ENCODE data around the gene CNOT1. TPM values are rescaled to one million over a fixed set of nuclear protein-coding genes. Genes with fewer than 3 reads are reported as not detected.

Gene CNOT1
- polyA plus RNA-seq, 1 experiment = 133 TPM

GRCh38 chr16:58515125-58515870, 114.3 kb downstream of the CNOT1 start, which contains the start of gene SETD6:
SETD6 (plus strand) TSS chr16:58515517; CDS start chr16:58515538, 21 bp downstream.
- DNase-seq (ENCODE audit: low read depth) = peak; percentile 41
- TF ChIP-seq CTCF (IDR thresholded peaks at IDR 0.05; ENCODE audit: insufficient read depth, low read depth, low read length) = peak; percentile 28
- no peaks in the 10 kb centered on the region for H3K27me3 ChIP-seq (ENCODE audit: control insufficient read depth, insufficient read depth, low read length)
- ChIA-PET POLR2A (interaction anchor here (0.6 kb wide), 2 partner anchors 134 to 699 kb away, joined by 3 to 7 read pairs; no protein-coding TSS in a partner anchor), CTCF (interaction anchor here (1.6 to 5.5 kb wide), 3 partner anchors 124 to 146 kb away, joined by 4 to 30 read pairs (median 8); no protein-coding TSS in a partner anchor)
- peaks cover 12% of the 10 kb centered on the region for H3K36me3 ChIP-seq (ENCODE audit: control insufficient read depth, insufficient read depth, low read length)
- H3K4me3 ChIP-seq (ENCODE audit: low read depth, low read length) = peak within 1 kb of the TSS; percentile 56

- CTCF ChIA-PET = interaction anchor here (0.9 to 5.5 kb wide), 6 partner anchors 8 to 242 kb away, joined by 3 to 30 read pairs (median 4); no protein-coding TSS in a partner anchor
- no peak for TF ChIP-seq CTCF (IDR thresholded peaks at IDR 0.05; ENCODE audit: insufficient read depth, low read depth, low read length)
- no peaks in the 10 kb centered on the region for H3K27me3 ChIP-seq (ENCODE audit: control insufficient read depth, insufficient read depth, low read length)
- H3K4me3 ChIP-seq (ENCODE audit: low read depth, low read length) = no peak overlapping the region
- DNase-seq (ENCODE audit: low read depth) = no peak
- POLR2A ChIA-PET = no interaction called here
- H3K36me3 ChIP-seq (ENCODE audit: control insufficient read depth, insufficient read depth, low read length) = peaks cover 5% of the 10 kb centered on the region; the same call in 1 of the 2 replicates
These were observed 115.8 kb downstream of the CNOT1 start for GRCh38 chr16:58513874-58514273.

- Histone ChIP-seq H3K36me3 (ENCODE audit: control insufficient read depth, insufficient read depth, low read length) (no peaks in the 10 kb centered on the region), H3K27me3 (ENCODE audit: control insufficient read depth, insufficient read depth, low read length) (no peaks in the 10 kb centered on the region), H3K4me3 (ENCODE audit: low read depth, low read length) (no peak overlapping the region)
- DNase-seq (ENCODE audit: low read depth) = no peak
- ChIA-PET POLR2A (no interaction called here), CTCF (interaction anchor here (0.7 to 5.5 kb wide), 20 partner anchors 9 to 240 kb away, joined by 3 to 30 read pairs (median 5); partner anchors contain the start of genes NDRG4 and SLC38A7)
- TF ChIP-seq CTCF (IDR thresholded peaks at IDR 0.05; ENCODE audit: insufficient read depth, low read depth, low read length) = peak; percentile 79
These were observed 117.5 kb downstream of the CNOT1 start for GRCh38 chr16:58511933-58512815.

- H3K27me3 ChIP-seq (ENCODE audit: control insufficient read depth, insufficient read depth, low read length) = no peaks in the 10 kb centered on the region
- POLR2A ChIA-PET = no interaction called here
- CTCF ChIA-PET = interaction anchor here (0.6 to 5.5 kb wide), 12 partner anchors 9 to 241 kb away, joined by 3 to 30 read pairs (median 5); partner anchors contain the start of gene NDRG4
- no peak for DNase-seq (ENCODE audit: low read depth)
- TF ChIP-seq CTCF (IDR thresholded peaks at IDR 0.05; ENCODE audit: insufficient read depth, low read depth, low read length) = no peak
- 0 out of 2 replicates have a peak, but pooled peaks cover 1% of the 10 kb centered on the region for H3K36me3 ChIP-seq (ENCODE audit: control insufficient read depth, insufficient read depth, low read length)
- no peak overlapping the region for H3K4me3 ChIP-seq (ENCODE audit: low read depth, low read length)
These were observed 118.6 kb downstream of the CNOT1 start for GRCh38 chr16:58510776-58511628.
